Measurements from ENCODE around the gene UQCC3.

DNA sequence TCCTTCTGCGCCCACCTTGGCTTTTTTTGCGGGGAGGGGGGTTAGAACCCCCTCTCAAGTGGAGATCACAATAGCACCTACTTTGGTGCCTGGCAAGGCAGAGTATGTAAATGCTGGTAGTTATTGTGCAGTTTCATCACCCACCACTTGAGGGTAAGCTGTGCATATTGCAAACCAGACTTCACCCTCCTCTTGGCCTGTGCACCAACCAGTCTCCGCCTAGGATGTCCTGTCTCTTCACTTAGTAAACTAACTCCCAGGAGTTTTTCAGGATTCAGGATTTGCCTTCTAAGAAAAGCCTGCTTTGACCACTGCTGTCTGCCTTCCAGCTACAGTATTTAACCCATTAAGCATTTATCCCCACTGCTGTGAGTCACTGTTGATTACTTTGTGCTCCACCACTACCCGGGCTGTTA is 9.4 kb downstream of the UQCC3 start:
- no peak for TF ChIP-seq EZH2 (optimal IDR thresholded peaks at IDR 0.05; ENCODE audit: low read depth, low read length)
- TF ChIP-seq, protein P1, sequence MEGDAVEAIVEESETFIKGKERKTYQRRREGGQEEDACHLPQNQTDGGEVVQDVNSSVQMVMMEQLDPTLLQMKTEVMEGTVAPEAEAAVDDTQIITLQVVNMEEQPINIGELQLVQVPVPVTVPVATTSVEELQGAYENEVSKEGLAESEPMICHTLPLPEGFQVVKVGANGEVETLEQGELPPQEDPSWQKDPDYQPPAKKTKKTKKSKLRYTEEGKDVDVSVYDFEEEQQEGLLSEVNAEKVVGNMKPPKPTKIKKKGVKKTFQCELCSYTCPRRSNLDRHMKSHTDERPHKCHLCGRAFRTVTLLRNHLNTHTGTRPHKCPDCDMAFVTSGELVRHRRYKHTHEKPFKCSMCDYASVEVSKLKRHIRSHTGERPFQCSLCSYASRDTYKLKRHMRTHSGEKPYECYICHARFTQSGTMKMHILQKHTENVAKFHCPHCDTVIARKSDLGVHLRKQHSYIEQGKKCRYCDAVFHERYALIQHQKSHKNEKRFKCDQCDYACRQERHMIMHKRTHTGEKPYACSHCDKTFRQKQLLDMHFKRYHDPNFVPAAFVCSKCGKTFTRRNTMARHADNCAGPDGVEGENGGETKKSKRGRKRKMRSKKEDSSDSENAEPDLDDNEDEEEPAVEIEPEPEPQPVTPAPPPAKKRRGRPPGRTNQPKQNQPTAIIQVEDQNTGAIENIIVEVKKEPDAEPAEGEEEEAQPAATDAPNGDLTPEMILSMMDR (IDR thresholded peaks at IDR 0.05; ENCODE audit: low read length), result peak; percentile 71
